Measurements from ENCODE around the gene RAB27A.

Gene RAB27A

GRCh38 chr15:55224892-55225291, 64.7 kb downstream of the RAB27A start:
- H3K4me3 ChIP-seq (replicated peaks; ENCODE audit: low read depth, low read length): no peak overlapping the region
- DNase-seq (ENCODE audit: low read depth): no peak
- TF ChIP-seq CTCF (IDR thresholded peaks at IDR 0.05; ENCODE audit: low read length, missing control alignments): no peak

- H3K4me3 ChIP-seq (replicated peaks; ENCODE audit: low read depth, low read length): no peak overlapping the region
- no peak for DNase-seq (ENCODE audit: low read depth)
- TF ChIP-seq CTCF (IDR thresholded peaks at IDR 0.05; ENCODE audit: low read length, missing control alignments): no peak
Observed at GRCh38 chr15:55222588-55222987, 67.0 kb downstream of the RAB27A start.

- no peak for TF ChIP-seq CTCF (IDR thresholded peaks at IDR 0.05; ENCODE audit: low read length, missing control alignments)
- peak; percentile 98 for DNase-seq (ENCODE audit: low read depth)
- H3K4me3 ChIP-seq (replicated peaks; ENCODE audit: low read depth, low read length): no peak overlapping the region
Observed at GRCh38 chr15:55221090-55222011, 68.3 kb downstream of the RAB27A start.

- DNase-seq (ENCODE audit: low read depth): no peak
- no peak for TF ChIP-seq CTCF (IDR thresholded peaks at IDR 0.05; ENCODE audit: low read length, missing control alignments)
- no peak overlapping the region for H3K4me3 ChIP-seq (replicated peaks; ENCODE audit: low read depth, low read length)
Observed at GRCh38 chr15:55220606-55221005, 69.0 kb downstream of the RAB27A start.

- H3K4me3 ChIP-seq (replicated peaks; ENCODE audit: low read depth, low read length): no peak overlapping the region
- DNase-seq (ENCODE audit: low read depth): no peak
- TF ChIP-seq CTCF (IDR thresholded peaks at IDR 0.05; ENCODE audit: low read length, missing control alignments): no peak
Observed at GRCh38 chr15:55218056-55218455, 71.6 kb downstream of the RAB27A start.

- H3K4me3 ChIP-seq (replicated peaks; ENCODE audit: low read depth, low read length): no peak overlapping the region
- TF ChIP-seq CTCF (IDR thresholded peaks at IDR 0.05; ENCODE audit: low read length, missing control alignments): no peak
- no peak for DNase-seq (ENCODE audit: low read depth)
Observed at GRCh38 chr15:55204464-55204863, 85.1 kb downstream of the RAB27A start.

GRCh38 chr15:55202206-55202605, 87.4 kb downstream of the RAB27A start:
- H3K4me3 ChIP-seq (replicated peaks; ENCODE audit: low read depth, low read length): no peak overlapping the region
- no peak for DNase-seq (ENCODE audit: low read depth)
- TF ChIP-seq CTCF (IDR thresholded peaks at IDR 0.05; ENCODE audit: low read length, missing control alignments): no peak

Data from fibroblast of pulmonary artery (primary cell).